HepG2 (cell line): ENCODE data around the gene EMILIN1. TPM values are rescaled to one million over a fixed set of nuclear protein-coding genes. Genes with fewer than 3 reads are reported as not detected.
A peak's percentile ranks its signal among the peaks of the same experiment; 100 is the strongest.

Experiments
- CEBPG ChIP-seq: IDR thresholded peaks from 2 replicates; pipeline ENCODE4 v1.6.1; 2016
- FOXP1 ChIP-seq, 2 experiments: fragments of 450-650 bp in 1 of 2; IDR thresholded peaks; 2 replicates each; pipeline ENCODE4 v1.6.1; 2017 to 2018; ENCODE audit warnings: antibody characterized with exemption in 1 of 2
- HOXA3 ChIP-seq: sonication (generic); formaldehyde crosslinking; IDR thresholded peaks from 2 replicates; pipeline ENCODE4 v1.5.0; 2020; ENCODE audit warnings: missing genetic modification reagents
- MAFG ChIP-seq: sonication (generic); formaldehyde crosslinking; IDR thresholded peaks from 2 replicates; pipeline ENCODE4 v1.5.1; 2020; ENCODE audit warnings: mild to moderate bottlenecking, missing genetic modification reagents
- MIER2 ChIP-seq: IDR thresholded peaks from 2 replicates; pipeline ENCODE4 v1.6.1; 2016; ENCODE audit warnings: missing biosample characterization, missing genetic modification reagents
- NFE2L2 ChIP-seq: fragments of 150-350 bp; IDR thresholded peaks from 2 replicates; pipeline ENCODE4 v1.6.1; 2014; ENCODE audit warnings: low read length
- PHF5A ChIP-seq: IDR thresholded peaks from one replicate; pipeline ENCODE4 v1.6.1; 2018; ENCODE audit warnings: low read depth, missing genetic modification reagents; ENCODE audit not compliant: unreplicated experiment
- POGZ ChIP-seq: sonication (generic); formaldehyde crosslinking; IDR thresholded peaks from 2 replicates; pipeline ENCODE4 v1.4.0; 2020; ENCODE audit warnings: mild to moderate bottlenecking, missing genetic modification reagents
- ZNF207 ChIP-seq: fragments of 450-650 bp; IDR thresholded peaks from 2 replicates; pipeline ENCODE4 v1.6.1; 2016; ENCODE audit warnings: antibody characterized with exemption, borderline replicate concordance
- ZNF33B ChIP-seq: sonication (generic); formaldehyde crosslinking; IDR thresholded peaks from 2 replicates; pipeline ENCODE4 v1.5.1; 2020; ENCODE audit warnings: mild to moderate bottlenecking, missing genetic modification reagents
- ZNF891 ChIP-seq: sonication (generic); formaldehyde crosslinking; IDR thresholded peaks from 2 replicates; pipeline ENCODE4 v1.5.0; 2020; ENCODE audit warnings: mild to moderate bottlenecking, missing genetic modification reagents
- polyA plus RNA-seq, 8 experiments: library from polyadenylated mRNA; depleted of rRNA in 3 of 8; stranded (reverse) in 7 of 8; unstranded in 1 of 8; fragments of >200 nt; fragmentation: Illumina TruSeq in 4 of 8; extraction: Trizol in 4 of 8; gene quantifications; 2 replicates each; pipeline versions ENCODE4 v1.2.1 to v1.2.3, GENCODE V29; 2011 to 2016; ENCODE audit warnings: low read depth in 4 of 8, missing spikeins in 1 of 8, mixed read lengths in 1 of 8; ENCODE audit not compliant: insufficient read depth in 1 of 8
- total RNA-seq, 5 experiments: library from RNA; depleted of rRNA; stranded (reverse); fragments of >200 nt; fragmentation: Illumina TruSeq; extraction: Trizol; gene quantifications; 2 replicates each; pipeline ENCODE4 v1.2.3, GENCODE V29; 2016; ENCODE audit warnings: low read depth in 1 of 5
- TF ChIP-seq, protein P1 (sequence below), 2 experiments: sonication (generic) in 1 of 2; formaldehyde crosslinking in 1 of 2; IDR thresholded peaks; 2 replicates each; pipeline versions ENCODE4 v1.4.0 to v1.6.1; 2018 to 2020; ENCODE audit warnings: missing genetic modification reagents in 2 of 2, borderline replicate concordance in 1 of 2, low read depth in 1 of 2, mild to moderate bottlenecking in 1 of 2, missing biosample characterization in 1 of 2
- TF ChIP-seq, protein P2 (sequence below): sonication (generic); formaldehyde crosslinking; IDR thresholded peaks from 2 replicates; pipeline ENCODE4 v1.5.1; 2020; ENCODE audit warnings: missing genetic modification reagents, mild to moderate bottlenecking, borderline replicate concordance
- TF ChIP-seq, protein P3 (sequence below): sonication (generic); formaldehyde crosslinking; IDR thresholded peaks from 2 replicates; pipeline ENCODE4 v1.9.0; 2021; ENCODE audit warnings: missing genetic modification reagents, borderline replicate concordance
- TF ChIP-seq, protein P4 (sequence below): sonication (generic); formaldehyde crosslinking; IDR thresholded peaks from 2 replicates; pipeline ENCODE4 v1.5.1; 2020; ENCODE audit warnings: mild to moderate bottlenecking, missing genetic modification reagents, borderline replicate concordance
- TF ChIP-seq, protein P5 (sequence below): sonication (generic); formaldehyde crosslinking; IDR thresholded peaks from 2 replicates; pipeline ENCODE4 v1.8.0; 2022; ENCODE audit warnings: missing genetic modification reagents, low read depth, mild to moderate bottlenecking, borderline replicate concordance

Gene EMILIN1
- total and polyA plus RNA-seq, 2 of the 13 experiments (the other 11 are each of a cell fraction or from before 2014, with no cell fraction given): 8.1 to 9.7 TPM

DNA sequence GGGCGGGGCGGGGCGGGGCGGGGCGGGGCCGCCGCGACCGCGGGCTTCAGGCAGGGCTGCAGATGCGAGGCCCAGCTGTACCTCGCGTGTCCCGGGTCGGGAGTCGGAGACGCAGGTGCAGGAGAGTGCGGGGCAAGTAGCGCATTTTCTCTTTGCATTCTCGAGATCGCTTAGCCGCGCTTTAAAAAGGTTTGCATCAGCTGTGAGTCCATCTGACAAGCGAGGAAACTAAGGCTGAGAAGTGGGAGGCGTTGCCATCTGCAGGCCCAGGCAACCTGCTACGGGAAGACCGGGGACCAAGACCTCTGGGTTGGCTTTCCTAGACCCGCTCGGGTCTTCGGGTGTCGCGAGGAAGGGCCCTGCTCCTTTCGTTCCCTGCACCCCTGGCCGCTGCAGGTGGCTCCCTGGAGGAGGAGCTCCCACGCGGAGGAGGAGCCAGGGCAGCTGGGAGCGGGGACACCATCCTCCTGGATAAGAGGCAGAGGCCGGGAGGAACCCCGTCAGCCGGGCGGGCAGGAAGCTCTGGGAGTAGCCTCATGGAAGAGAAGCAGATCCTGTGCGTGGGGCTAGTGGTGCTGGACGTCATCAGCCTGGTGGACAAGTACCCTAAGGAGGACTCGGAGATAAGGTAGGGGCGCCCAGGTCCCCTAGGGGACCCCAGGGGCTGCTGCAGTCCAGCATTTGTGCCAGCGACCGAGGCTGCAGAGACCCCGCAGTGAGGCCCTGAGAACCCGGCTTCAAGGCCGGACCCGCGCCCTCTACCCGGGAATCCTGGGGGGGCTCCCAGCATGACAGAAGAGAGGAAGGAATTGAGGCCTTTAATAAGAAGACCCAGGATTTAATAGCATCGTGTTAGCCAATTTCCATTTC lies 8.5 kb downstream of the EMILIN1 start, which contains the start of gene KHK (continued):
- TF ChIP-seq, protein P1, sequence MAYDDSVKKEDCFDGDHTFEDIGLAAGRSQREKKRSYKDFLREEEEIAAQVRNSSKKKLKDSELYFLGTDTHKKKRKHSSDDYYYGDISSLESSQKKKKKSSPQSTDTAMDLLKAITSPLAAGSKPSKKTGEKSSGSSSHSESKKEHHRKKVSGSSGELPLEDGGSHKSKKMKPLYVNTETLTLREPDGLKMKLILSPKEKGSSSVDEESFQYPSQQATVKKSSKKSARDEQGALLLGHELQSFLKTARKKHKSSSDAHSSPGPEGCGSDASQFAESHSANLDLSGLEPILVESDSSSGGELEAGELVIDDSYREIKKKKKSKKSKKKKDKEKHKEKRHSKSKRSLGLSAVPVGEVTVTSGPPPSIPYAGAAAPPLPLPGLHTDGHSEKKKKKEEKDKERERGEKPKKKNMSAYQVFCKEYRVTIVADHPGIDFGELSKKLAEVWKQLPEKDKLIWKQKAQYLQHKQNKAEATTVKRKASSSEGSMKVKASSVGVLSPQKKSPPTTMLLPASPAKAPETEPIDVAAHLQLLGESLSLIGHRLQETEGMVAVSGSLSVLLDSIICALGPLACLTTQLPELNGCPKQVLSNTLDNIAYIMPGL (CRISPR knock-in tag; IDR thresholded peaks at IDR 0.05; ENCODE audit: borderline replicate concordance in 1 of 2, low read depth in 1 of 2): no peak; a peak in 1 of 4 replicates
- TF ChIP-seq ZNF891 (CRISPR knock-in tag) (no peak), PHF5A (CRISPR knock-in tag) (no peak), ZNF33B (CRISPR knock-in tag) (0 out of 2 replicates have a peak, but pooled peaks have one; percentile 27), MAFG (CRISPR knock-in tag) (no peak), NFE2L2 (no peak), MIER2 (CRISPR knock-in tag) (0 out of 2 replicates have a peak, but pooled peaks have one; percentile 6), CEBPG (CRISPR knock-in tag) (no peak), ZNF207 (no peak), FOXP1 (IDR thresholded peaks at IDR 0.05) (no peak), FOXP1 (CRISPR knock-in tag; IDR thresholded peaks at IDR 0.05) (no peak), HOXA3 (CRISPR knock-in tag) (no peak; the same call in 1 of the 2 replicates), POGZ (CRISPR knock-in tag) (no peak)
- TF ChIP-seq, protein P2, sequence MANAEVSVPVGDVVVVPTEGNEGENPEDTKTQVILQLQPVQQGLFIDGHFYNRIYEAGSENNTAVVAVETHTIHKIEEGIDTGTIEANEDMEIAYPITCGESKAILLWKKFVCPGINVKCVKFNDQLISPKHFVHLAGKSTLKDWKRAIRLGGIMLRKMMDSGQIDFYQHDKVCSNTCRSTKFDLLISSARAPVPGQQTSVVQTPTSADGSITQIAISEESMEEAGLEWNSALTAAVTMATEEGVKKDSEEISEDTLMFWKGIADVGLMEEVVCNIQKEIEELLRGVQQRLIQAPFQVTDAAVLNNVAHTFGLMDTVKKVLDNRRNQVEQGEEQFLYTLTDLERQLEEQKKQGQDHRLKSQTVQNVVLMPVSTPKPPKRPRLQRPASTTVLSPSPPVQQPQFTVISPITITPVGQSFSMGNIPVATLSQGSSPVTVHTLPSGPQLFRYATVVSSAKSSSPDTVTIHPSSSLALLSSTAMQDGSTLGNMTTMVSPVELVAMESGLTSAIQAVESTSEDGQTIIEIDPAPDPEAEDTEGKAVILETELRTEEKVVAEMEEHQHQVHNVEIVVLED: peak; percentile 54; the same call in 1 of the 2 replicates
- TF ChIP-seq, protein P3, sequence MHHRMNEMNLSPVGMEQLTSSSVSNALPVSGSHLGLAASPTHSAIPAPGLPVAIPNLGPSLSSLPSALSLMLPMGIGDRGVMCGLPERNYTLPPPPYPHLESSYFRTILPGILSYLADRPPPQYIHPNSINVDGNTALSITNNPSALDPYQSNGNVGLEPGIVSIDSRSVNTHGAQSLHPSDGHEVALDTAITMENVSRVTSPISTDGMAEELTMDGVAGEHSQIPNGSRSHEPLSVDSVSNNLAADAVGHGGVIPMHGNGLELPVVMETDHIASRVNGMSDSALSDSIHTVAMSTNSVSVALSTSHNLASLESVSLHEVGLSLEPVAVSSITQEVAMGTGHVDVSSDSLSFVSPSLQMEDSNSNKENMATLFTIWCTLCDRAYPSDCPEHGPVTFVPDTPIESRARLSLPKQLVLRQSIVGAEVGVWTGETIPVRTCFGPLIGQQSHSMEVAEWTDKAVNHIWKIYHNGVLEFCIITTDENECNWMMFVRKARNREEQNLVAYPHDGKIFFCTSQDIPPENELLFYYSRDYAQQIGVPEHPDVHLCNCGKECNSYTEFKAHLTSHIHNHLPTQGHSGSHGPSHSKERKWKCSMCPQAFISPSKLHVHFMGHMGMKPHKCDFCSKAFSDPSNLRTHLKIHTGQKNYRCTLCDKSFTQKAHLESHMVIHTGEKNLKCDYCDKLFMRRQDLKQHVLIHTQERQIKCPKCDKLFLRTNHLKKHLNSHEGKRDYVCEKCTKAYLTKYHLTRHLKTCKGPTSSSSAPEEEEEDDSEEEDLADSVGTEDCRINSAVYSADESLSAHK (CRISPR knock-in tag): no peak
- TF ChIP-seq, protein P4, sequence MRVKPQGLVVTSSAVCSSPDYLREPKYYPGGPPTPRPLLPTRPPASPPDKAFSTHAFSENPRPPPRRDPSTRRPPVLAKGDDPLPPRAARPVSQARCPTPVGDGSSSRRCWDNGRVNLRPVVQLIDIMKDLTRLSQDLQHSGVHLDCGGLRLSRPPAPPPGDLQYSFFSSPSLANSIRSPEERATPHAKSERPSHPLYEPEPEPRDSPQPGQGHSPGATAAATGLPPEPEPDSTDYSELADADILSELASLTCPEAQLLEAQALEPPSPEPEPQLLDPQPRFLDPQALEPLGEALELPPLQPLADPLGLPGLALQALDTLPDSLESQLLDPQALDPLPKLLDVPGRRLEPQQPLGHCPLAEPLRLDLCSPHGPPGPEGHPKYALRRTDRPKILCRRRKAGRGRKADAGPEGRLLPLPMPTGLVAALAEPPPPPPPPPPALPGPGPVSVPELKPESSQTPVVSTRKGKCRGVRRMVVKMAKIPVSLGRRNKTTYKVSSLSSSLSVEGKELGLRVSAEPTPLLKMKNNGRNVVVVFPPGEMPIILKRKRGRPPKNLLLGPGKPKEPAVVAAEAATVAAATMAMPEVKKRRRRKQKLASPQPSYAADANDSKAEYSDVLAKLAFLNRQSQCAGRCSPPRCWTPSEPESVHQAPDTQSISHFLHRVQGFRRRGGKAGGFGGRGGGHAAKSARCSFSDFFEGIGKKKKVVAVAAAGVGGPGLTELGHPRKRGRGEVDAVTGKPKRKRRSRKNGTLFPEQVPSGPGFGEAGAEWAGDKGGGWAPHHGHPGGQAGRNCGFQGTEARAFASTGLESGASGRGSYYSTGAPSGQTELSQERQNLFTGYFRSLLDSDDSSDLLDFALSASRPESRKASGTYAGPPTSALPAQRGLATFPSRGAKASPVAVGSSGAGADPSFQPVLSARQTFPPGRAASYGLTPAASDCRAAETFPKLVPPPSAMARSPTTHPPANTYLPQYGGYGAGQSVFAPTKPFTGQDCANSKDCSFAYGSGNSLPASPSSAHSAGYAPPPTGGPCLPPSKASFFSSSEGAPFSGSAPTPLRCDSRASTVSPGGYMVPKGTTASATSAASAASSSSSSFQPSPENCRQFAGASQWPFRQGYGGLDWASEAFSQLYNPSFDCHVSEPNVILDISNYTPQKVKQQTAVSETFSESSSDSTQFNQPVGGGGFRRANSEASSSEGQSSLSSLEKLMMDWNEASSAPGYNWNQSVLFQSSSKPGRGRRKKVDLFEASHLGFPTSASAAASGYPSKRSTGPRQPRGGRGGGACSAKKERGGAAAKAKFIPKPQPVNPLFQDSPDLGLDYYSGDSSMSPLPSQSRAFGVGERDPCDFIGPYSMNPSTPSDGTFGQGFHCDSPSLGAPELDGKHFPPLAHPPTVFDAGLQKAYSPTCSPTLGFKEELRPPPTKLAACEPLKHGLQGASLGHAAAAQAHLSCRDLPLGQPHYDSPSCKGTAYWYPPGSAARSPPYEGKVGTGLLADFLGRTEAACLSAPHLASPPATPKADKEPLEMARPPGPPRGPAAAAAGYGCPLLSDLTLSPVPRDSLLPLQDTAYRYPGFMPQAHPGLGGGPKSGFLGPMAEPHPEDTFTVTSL (CRISPR knock-in tag): no peak
- TF ChIP-seq, protein P5, sequence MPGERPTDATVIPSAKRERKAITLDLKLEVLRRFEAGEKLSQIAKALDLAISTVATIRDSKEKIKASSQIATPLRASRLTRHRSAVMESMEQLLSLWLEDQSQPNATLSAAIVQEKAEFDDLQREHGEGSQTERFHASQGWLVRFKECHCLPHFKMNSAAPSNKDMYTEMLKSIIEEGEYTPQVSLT (CRISPR knock-in tag): no peak
